Astrocyte (in vitro differentiated cells and primary cell): ENCODE data around the gene TNRC6A. TPM values are rescaled to one million over a fixed set of nuclear protein-coding genes. Genes with fewer than 3 reads are reported as not detected.

Experiments
- DNase-seq: peaks from one replicate; pipeline ENCODE4 v3.0.0-alpha.2; 2010; ENCODE audit warnings: low read depth
- FAIRE-seq: peaks from 2 replicates; lab custom pipeline; 2011; peaks lifted over from hg19 to GRCh38; lab: Jason Lieb, UNC
- H2AFZ ChIP-seq: 2 replicates; pipeline ENCODE4 v1.6.0; 2012; ENCODE audit warnings: low read depth, low read length, inconsistent platforms
- H3K27ac ChIP-seq: 2 replicates; pipeline ENCODE4 v1.5.1; 2011; ENCODE audit warnings: low read depth, low read length, inconsistent platforms
- H3K27me3 ChIP-seq: 2 replicates; pipeline ENCODE4 v1.6.0; 2011; ENCODE audit warnings: low read length, inconsistent platforms; ENCODE audit not compliant: insufficient read depth
- H3K36me3 ChIP-seq: 2 replicates; pipeline ENCODE4 v1.5.1; 2011; ENCODE audit warnings: low read length, inconsistent platforms; ENCODE audit not compliant: insufficient read depth
- H3K4me1 ChIP-seq: 2 replicates; pipeline ENCODE4 v1.5.1; 2011; ENCODE audit warnings: low read length, inconsistent platforms; ENCODE audit not compliant: insufficient read depth
- H3K4me2 ChIP-seq: 2 replicates; pipeline ENCODE4 v1.6.0; 2012; ENCODE audit warnings: low read length, inconsistent platforms
- H3K4me3 ChIP-seq: 2 replicates; pipeline ENCODE4 v1.5.1; 2011; ENCODE audit warnings: low read depth, mild to moderate bottlenecking, low read length, inconsistent platforms; ENCODE audit not compliant: insufficient read depth
- H3K79me2 ChIP-seq: 2 replicates; pipeline ENCODE4 v1.6.0; 2012; ENCODE audit warnings: mild to moderate bottlenecking, low read length, inconsistent platforms; ENCODE audit not compliant: insufficient read depth
- H3K9ac ChIP-seq: 2 replicates; pipeline ENCODE4 v1.6.0; 2012; ENCODE audit warnings: mild to moderate bottlenecking, low read length, inconsistent platforms
- H3K9me3 ChIP-seq: 2 replicates; pipeline ENCODE4 v1.5.1; 2012; ENCODE audit warnings: low read depth, mild to moderate bottlenecking, low read length, inconsistent platforms; ENCODE audit not compliant: insufficient read depth
- H4K20me1 ChIP-seq: 2 replicates; pipeline ENCODE4 v1.6.0; 2012; ENCODE audit warnings: low read length, inconsistent platforms; ENCODE audit not compliant: insufficient read depth
- H3K27ac Mint-ChIP-seq: one replicate; pipeline ENCODE4 v1.8.0; 2021; ENCODE audit warnings: mild to moderate bottlenecking, mixed read lengths; ENCODE audit not compliant: unreplicated experiment
- H3K27me3 Mint-ChIP-seq: one replicate; pipeline ENCODE4 v1.8.0; 2021; ENCODE audit warnings: low read depth, mixed read lengths; ENCODE audit not compliant: unreplicated experiment
- H3K36me3 Mint-ChIP-seq: one replicate; pipeline ENCODE4 v1.8.0; 2021; ENCODE audit warnings: low read depth, mixed read lengths; ENCODE audit not compliant: unreplicated experiment
- H3K4me1 Mint-ChIP-seq: one replicate; pipeline ENCODE4 v1.8.0; 2021; ENCODE audit warnings: low read depth, mixed read lengths; ENCODE audit not compliant: unreplicated experiment
- H3K4me3 Mint-ChIP-seq: one replicate; pipeline ENCODE4 v1.8.0; 2021; ENCODE audit warnings: mild to moderate bottlenecking, moderate library complexity, mixed read lengths; ENCODE audit not compliant: unreplicated experiment
- H3K9me3 Mint-ChIP-seq: one replicate; pipeline ENCODE4 v1.8.0; 2021; ENCODE audit warnings: mild to moderate bottlenecking, mixed read lengths; ENCODE audit not compliant: unreplicated experiment
- CTCF ChIP-seq: IDR thresholded peaks from 2 replicates; pipeline ENCODE4 v1.5.1; 2011; ENCODE audit warnings: low read depth, mild to moderate bottlenecking, inconsistent platforms, low read length, moderate library complexity; ENCODE audit not compliant: insufficient read depth
- EZH2 ChIP-seq: IDR thresholded peaks from 2 replicates; pipeline ENCODE4 v1.6.1; 2012; ENCODE audit warnings: mild to moderate bottlenecking, low read length, inconsistent platforms; ENCODE audit not compliant: insufficient read depth
- total RNA-seq: library from RNA; stranded (reverse); gene quantifications from 2 replicates; pipeline ENCODE4 v1.2.1, GENCODE V29; 2021

The TNRC6A gene
- total RNA-seq, 1 donor from 2014 or later = 51.1 TPM

DNA sequence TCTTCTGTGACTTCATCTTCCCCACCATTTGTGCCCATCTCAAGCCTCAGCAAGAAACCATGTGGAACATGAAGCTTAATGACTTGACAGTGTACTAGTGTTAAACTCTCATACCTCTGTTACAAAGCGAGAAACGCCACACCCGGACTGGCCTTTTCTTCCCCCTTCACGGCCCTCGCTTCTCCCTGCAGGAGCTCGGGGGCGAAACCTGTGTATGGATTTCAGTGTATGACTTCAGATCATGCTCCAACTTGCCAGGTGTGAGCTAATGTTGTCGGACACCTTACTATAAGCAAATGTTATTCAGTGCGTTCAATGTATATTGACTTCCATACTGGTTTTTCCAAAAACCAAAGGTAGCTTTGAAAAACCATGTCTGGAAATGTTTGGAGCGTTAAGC lies 96.2 kb downstream of the TNRC6A start:
- peaks cover 23% of the 10 kb centered on the region for H3K36me3 Mint-ChIP-seq
- H3K9me3 Mint-ChIP-seq = no peaks in the 10 kb centered on the region
- no peak overlapping the region for H3K27ac Mint-ChIP-seq

DNA sequence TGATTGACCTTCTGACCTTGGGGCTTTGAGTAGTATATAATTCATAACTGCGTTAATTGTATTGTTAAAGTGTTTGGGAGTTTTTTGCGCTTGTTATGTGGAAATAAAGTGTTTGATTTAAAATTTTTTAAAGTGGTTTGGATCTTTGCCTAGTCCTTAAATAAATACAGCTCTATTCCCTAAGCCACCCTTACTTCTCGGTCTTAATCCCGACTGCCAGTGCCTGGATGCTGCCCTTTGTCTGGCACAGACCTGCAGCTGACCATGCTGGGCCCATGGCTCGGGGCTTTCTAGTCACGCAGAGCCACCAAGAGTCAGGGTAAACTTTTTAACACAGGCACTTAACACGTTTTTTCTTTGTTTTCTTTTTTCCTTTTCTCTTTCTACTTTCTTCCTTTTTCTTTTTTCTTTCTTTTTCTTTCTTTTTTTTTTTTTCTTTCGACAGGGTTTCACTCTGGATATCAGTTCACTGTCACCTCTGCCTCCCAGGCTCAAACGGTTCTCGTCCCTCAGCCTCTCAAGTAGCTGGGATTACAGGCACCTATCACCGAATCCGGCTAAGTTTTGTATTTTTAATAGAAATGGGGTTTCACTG lies 96.7 kb downstream of the TNRC6A start:
- Histone ChIP-seq H3K4me3 (no peak overlapping the region), H3K27ac (no peak overlapping the region), H3K4me1 (no peaks in the 10 kb centered on the region), H3K36me3 (peaks cover 24% of the 10 kb centered on the region), H3K4me2 (no peak overlapping the region), H2AFZ (no peak overlapping the region), H4K20me1 (peaks cover 26% of the 10 kb centered on the region), H3K79me2 (no peaks in the 10 kb centered on the region), H3K9ac (no peak overlapping the region), H3K9me3 (no peaks in the 10 kb centered on the region), H3K27me3 (no peaks in the 10 kb centered on the region)
- no peaks in the 10 kb centered on the region for H3K9me3 Mint-ChIP-seq
- peaks cover 22% of the 10 kb centered on the region for H3K36me3 Mint-ChIP-seq
- TF ChIP-seq CTCF (no peak), EZH2 (no peak)
- no peaks in the 10 kb centered on the region for H3K4me1 Mint-ChIP-seq
- DNase-seq = no peak
- FAIRE-seq = no peak
- no peaks in the 10 kb centered on the region for H3K27me3 Mint-ChIP-seq
- H3K27ac Mint-ChIP-seq = no peak overlapping the region
- no peak overlapping the region for H3K4me3 Mint-ChIP-seq

More for the DNA sequence above, 96.2 kb downstream of the TNRC6A start:
- no peak for DNase-seq
- H3K79me2 ChIP-seq = no peaks in the 10 kb centered on the region
- TF ChIP-seq CTCF (no peak), EZH2 (no peak)
- H3K4me1 Mint-ChIP-seq = no peaks in the 10 kb centered on the region
- FAIRE-seq = no peak
- H3K4me2 ChIP-seq = no peak overlapping the region
- no peak overlapping the region for H3K4me3 Mint-ChIP-seq
- no peak overlapping the region for H3K27ac ChIP-seq
- peaks cover 26% of the 10 kb centered on the region for H4K20me1 ChIP-seq
- no peaks in the 10 kb centered on the region for H3K27me3 ChIP-seq
- peaks cover 29% of the 10 kb centered on the region for H3K36me3 ChIP-seq
- no peaks in the 10 kb centered on the region for H3K4me1 ChIP-seq
- H3K4me3 ChIP-seq = no peak overlapping the region
- H2AFZ ChIP-seq = no peak overlapping the region
- H3K9me3 ChIP-seq = no peaks in the 10 kb centered on the region
- no peaks in the 10 kb centered on the region for H3K27me3 Mint-ChIP-seq
- no peak overlapping the region for H3K9ac ChIP-seq

DNA sequence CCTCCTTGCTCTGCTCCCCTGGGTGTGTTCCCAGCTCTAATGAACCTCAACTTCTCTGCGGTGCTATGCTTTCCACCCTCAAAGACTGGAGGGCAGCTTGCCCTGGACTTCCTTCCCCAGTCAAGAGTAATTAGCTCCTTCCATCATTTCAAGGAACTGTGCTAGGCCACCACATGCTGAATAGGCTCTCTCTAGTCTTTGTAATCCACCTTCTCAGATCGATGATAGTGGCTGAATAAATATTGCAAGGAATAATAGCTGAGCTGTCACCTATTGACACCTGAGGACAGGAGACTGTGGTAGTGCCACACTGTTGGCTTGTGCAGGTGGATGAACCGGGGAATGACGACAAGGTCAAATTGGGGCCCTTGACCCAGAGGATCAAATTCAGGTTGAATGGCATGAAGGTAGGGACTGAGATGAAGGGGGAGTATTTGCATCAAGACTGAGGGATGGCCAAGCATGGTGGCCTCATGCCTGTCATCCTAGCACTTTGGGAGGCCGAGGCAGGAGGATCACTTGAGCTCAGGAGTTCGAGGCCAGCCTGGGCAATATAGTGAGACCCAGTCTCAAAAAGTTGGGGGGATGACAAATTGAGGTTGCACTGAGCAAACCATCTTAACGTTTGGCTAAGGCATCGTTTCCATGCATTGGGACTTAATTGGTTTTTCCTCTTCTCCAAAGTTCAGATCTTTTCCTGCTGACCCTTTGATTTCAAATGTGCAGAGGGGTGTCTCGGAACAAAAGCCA lies 97.5 kb downstream of the TNRC6A start:
- Mint-ChIP-seq H3K9me3 (no peaks in the 10 kb centered on the region), H3K27ac (no peak overlapping the region), H3K36me3 (peaks cover 19% of the 10 kb centered on the region), H3K27me3 (no peaks in the 10 kb centered on the region), H3K4me1 (no peaks in the 10 kb centered on the region), H3K4me3 (no peak overlapping the region)
- peaks cover 24% of the 10 kb centered on the region for H4K20me1 ChIP-seq
- H3K4me1 ChIP-seq = no peaks in the 10 kb centered on the region
- H3K79me2 ChIP-seq = no peaks in the 10 kb centered on the region
- FAIRE-seq = no peak
- no peaks in the 10 kb centered on the region for H3K9me3 ChIP-seq
- H2AFZ ChIP-seq = no peak overlapping the region
- no peaks in the 10 kb centered on the region for H3K27me3 ChIP-seq
- no peak overlapping the region for H3K4me3 ChIP-seq
- peaks cover 19% of the 10 kb centered on the region for H3K36me3 ChIP-seq
- no peak overlapping the region for H3K27ac ChIP-seq
- H3K4me2 ChIP-seq = no peak overlapping the region
- no peak for DNase-seq
- no peak overlapping the region for H3K9ac ChIP-seq
- TF ChIP-seq EZH2 = no peak
- no peak for TF ChIP-seq CTCF
